Measurements from ENCODE around the gene TBX1.

The TBX1 gene

GRCh38 chr22:19753996-19754700 is 6.4 kb upstream of the TBX1 start:
- DNase-seq = no peak

GRCh38 chr22:19754701-19755144 is 5.9 kb upstream of the TBX1 start:
- no peak for DNase-seq

GRCh38 chr22:19755145-19755710 is 5.3 kb upstream of the TBX1 start:
- no peak for DNase-seq

GRCh38 chr22:19755722-19756287 is 4.8 kb upstream of the TBX1 start:
- no peak for DNase-seq

GRCh38 chr22:19756288-19757128 is 4.1 kb upstream of the TBX1 start:
- no peak for DNase-seq

GRCh38 chr22:19757140-19757984 is 3.2 kb upstream of the TBX1 start:
- DNase-seq = no peak

GRCh38 chr22:19757985-19758895 is 2.3 kb upstream of the TBX1 start:
- DNase-seq = no peak

- no peak for DNase-seq
Observed at GRCh38 chr22:19758896-19759426, 1.6 kb upstream of the TBX1 start.

GRCh38 chr22:19759427-19760057 is 1.0 kb upstream of the TBX1 start:
- no peak for DNase-seq

- DNase-seq = no peak
Observed at GRCh38 chr22:19760951-19761724, 560 bp downstream of the TBX1 start.

GRCh38 chr22:19761725-19762567 is 1.4 kb downstream of the TBX1 start:
- DNase-seq = no peak

GRCh38 chr22:19762568-19763457 is 2.2 kb downstream of the TBX1 start:
- no peak for DNase-seq

- DNase-seq = no peak
Observed at GRCh38 chr22:19763458-19764298, 3.1 kb downstream of the TBX1 start.

GRCh38 chr22:19764299-19764593 is 3.7 kb downstream of the TBX1 start:
- no peak for DNase-seq

GRCh38 chr22:19764636-19765476 is 4.3 kb downstream of the TBX1 start:
- DNase-seq = no peak
